ENCODE measurements around the gene CX3CL1. TPM values are rescaled to one million over a fixed set of nuclear protein-coding genes. Genes with fewer than 3 reads are reported as not detected.

Gene CX3CL1
- total RNA-seq, 1 experiment from 2014 or later, result not detected

- Histone ChIP-seq H3K79me2 (ENCODE audit: low read depth) (no peaks in the 10 kb centered on the region), H3K9me2 (ENCODE audit: insufficient read depth) (no peaks in the 10 kb centered on the region), H3K4me3 (no peak overlapping the region), H3K27me3 (ENCODE audit: insufficient read depth, low read depth) (no peaks in the 10 kb centered on the region; the same call in 1 of the 2 replicates), H2AFZ (no peak overlapping the region), H3K9me3 (ENCODE audit: insufficient read depth, low read depth) (no peaks in the 10 kb centered on the region), H3F3A (ENCODE audit: insufficient read depth, low read depth) (peaks cover 11% of the 10 kb centered on the region; the same call in 1 of the 2 replicates), H3K4me2 (no peak overlapping the region), H3K27ac (no peak overlapping the region), H3K36me3 (ENCODE audit: low read depth) (no peaks in the 10 kb centered on the region), H3K4me1 (replicated peaks; ENCODE audit: insufficient read depth) (peaks cover 15% of the 10 kb centered on the region), H4K20me1 (ENCODE audit: insufficient read depth) (no peaks in the 10 kb centered on the region)
- CTCF ChIA-PET, result no interaction called here
- no TSS peak for BruUV-seq (replicated peaks)
- DNase-seq, result no peak
- intact Hi-C loops (cut with micrococcal nuclease; ENCODE audit: unreplicated experiment), result no loop called here
- POLR2A ChIA-PET (ENCODE audit: unreplicated experiment), result no interaction called here
- TF ChIP-seq EZH2 (IDR thresholded peaks at IDR 0.05; ENCODE audit: low read depth), result no peak
- no peak for TF ChIP-seq CTCF (conservative IDR thresholded peaks at IDR 0.05)
Observed at GRCh38 chr16:57411362-57411976, 39.2 kb downstream of the CX3CL1 start.

DNA sequence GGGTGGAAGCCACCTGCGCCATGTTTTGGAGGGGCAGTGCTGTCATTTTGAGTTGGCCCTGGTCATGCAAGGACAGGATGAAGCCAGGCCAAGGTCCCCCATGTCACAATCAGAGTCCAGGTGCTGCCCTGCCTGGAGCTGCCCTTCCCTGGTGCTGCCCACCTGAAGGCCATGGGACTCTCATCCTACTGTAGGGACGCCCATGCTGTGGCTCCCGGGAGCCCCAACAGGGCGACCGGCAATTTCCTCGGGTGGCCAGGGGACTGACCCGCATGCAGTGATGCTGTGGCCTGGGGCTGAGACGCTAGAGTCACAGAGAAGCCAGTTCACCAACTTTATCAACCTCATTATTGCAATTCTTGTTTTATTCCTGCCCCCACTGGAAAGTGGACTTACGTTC lies 40.3 kb downstream of the CX3CL1 start:
- Histone ChIP-seq H3K4me3 (no peak overlapping the region), H2AFZ (no peak overlapping the region), H3K36me3 (ENCODE audit: low read depth) (no peaks in the 10 kb centered on the region), H3K27ac (no peak overlapping the region), H3K4me2 (no peak overlapping the region), H3K79me2 (ENCODE audit: low read depth) (no peaks in the 10 kb centered on the region), H3K4me1 (replicated peaks; ENCODE audit: insufficient read depth) (peaks cover 20% of the 10 kb centered on the region), H3K9me2 (ENCODE audit: insufficient read depth) (no peaks in the 10 kb centered on the region), H4K20me1 (ENCODE audit: insufficient read depth) (no peaks in the 10 kb centered on the region), H3F3A (ENCODE audit: insufficient read depth, low read depth) (peaks cover 14% of the 10 kb centered on the region; the same call in 1 of the 2 replicates), H3K9me3 (ENCODE audit: insufficient read depth, low read depth) (no peaks in the 10 kb centered on the region), H3K27me3 (ENCODE audit: insufficient read depth, low read depth) (no peaks in the 10 kb centered on the region; the same call in 1 of the 2 replicates)
- POLR2A ChIA-PET (ENCODE audit: unreplicated experiment), result no interaction called here
- BruUV-seq (replicated peaks), result no TSS peak
- CTCF ChIA-PET, result interaction anchor here (0.6 kb wide), 1 partner anchor 158 kb away, joined by 5 read pairs; no protein-coding TSS in a partner anchor
- no peak for TF ChIP-seq CTCF (conservative IDR thresholded peaks at IDR 0.05)
- TF ChIP-seq EZH2 (IDR thresholded peaks at IDR 0.05; ENCODE audit: low read depth), result no peak
- DNase-seq, result no peak
- intact Hi-C loops (cut with micrococcal nuclease; ENCODE audit: unreplicated experiment), result no loop called here

GRCh38 chr16:57413301-57413730 lies 41.0 kb downstream of the CX3CL1 start:
- no peak overlapping the region for H3K4me2 ChIP-seq
- no peaks in the 10 kb centered on the region for H3K9me2 ChIP-seq (ENCODE audit: insufficient read depth)
- ChIA-PET POLR2A (ENCODE audit: unreplicated experiment) (no interaction called here), CTCF (interaction anchor here (0.6 kb wide), 1 partner anchor 159 kb away, joined by 5 read pairs; no protein-coding TSS in a partner anchor)
- H3K4me1 ChIP-seq (replicated peaks; ENCODE audit: insufficient read depth), result peaks cover 27% of the 10 kb centered on the region
- no peak overlapping the region for H2AFZ ChIP-seq
- H3K79me2 ChIP-seq (ENCODE audit: low read depth), result no peaks in the 10 kb centered on the region
- BruUV-seq (replicated peaks), result no TSS peak
- H3K27me3 ChIP-seq (ENCODE audit: insufficient read depth, low read depth), result no peaks in the 10 kb centered on the region; the same call in 1 of the 2 replicates
- no peak overlapping the region for H3K27ac ChIP-seq
- H4K20me1 ChIP-seq (ENCODE audit: insufficient read depth), result no peaks in the 10 kb centered on the region
- no peaks in the 10 kb centered on the region for H3K36me3 ChIP-seq (ENCODE audit: low read depth)
- H3F3A ChIP-seq (ENCODE audit: insufficient read depth, low read depth), result peaks cover 18% of the 10 kb centered on the region; the same call in 1 of the 2 replicates
- DNase-seq, result no peak
- intact Hi-C loops (cut with micrococcal nuclease; ENCODE audit: unreplicated experiment), result no loop called here
- H3K4me3 ChIP-seq, result no peak overlapping the region
- no peaks in the 10 kb centered on the region for H3K9me3 ChIP-seq (ENCODE audit: insufficient read depth, low read depth)
- no peak for TF ChIP-seq CTCF (conservative IDR thresholded peaks at IDR 0.05)
- TF ChIP-seq EZH2 (IDR thresholded peaks at IDR 0.05; ENCODE audit: low read depth), result no peak

Data from PC-9 (cell line).